ENCODE data around the gene LRIG2. TPM values are rescaled to one million over a fixed set of nuclear protein-coding genes. Genes with fewer than 3 reads are reported as not detected.
A peak's percentile ranks its signal among the peaks of the same experiment; 100 is the strongest.
"Not testable (repeated sequence)": the region's sequence is repeated elsewhere in the genome, so short reads cannot be mapped to it uniquely, and the experiment has no call there.

The LRIG2 gene
- total RNA-seq, 1 donor from 2014 or later: 17.9 TPM

GRCh38 chr1:113074237-113074636 lies 1.2 kb downstream of the LRIG2 start:
- no peaks in the 10 kb centered on the region for H3K9me3 Mint-ChIP-seq
- DNase-seq (ENCODE audit: low read depth, low spot score): no peak

DNA sequence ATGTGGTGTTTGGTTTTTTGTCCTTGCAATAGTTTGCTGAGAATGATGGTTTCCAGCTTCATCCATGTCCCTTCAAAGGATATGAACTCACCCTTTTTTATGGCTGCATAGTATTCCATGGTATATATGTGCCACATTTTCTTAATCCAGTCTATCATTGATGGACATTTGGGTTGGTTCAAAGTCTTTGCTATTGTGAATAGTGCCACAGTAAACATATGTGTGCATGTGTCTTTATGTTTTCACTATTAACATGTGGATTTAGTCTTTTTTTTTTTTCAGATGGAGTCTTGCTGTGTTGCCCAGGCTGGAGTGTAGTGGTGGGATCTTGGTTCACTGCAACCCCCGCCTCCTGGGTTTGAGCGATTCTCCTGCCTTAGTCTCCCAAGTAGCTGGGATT lies 5.0 kb downstream of the LRIG2 start:
- not testable (repeated sequence) for H3K4me3 Mint-ChIP-seq; H3K27ac Mint-ChIP-seq (ENCODE audit: unreplicated experiment); H3K27me3 Mint-ChIP-seq (ENCODE audit: low read depth); H3K9me3 Mint-ChIP-seq; DNase-seq (ENCODE audit: low read depth, low spot score)
- Mint-ChIP-seq H3K36me3 (ENCODE audit: low read depth) (peaks cover 15% of the 10 kb centered on the region), H3K4me1 (peaks cover 21% of the 10 kb centered on the region)

More at GRCh38 chr1:113074237-113074636, 1.2 kb downstream of the LRIG2 start:
- H3K4me3 Mint-ChIP-seq: peak overlapping the region; percentile 95
- H3K27ac Mint-ChIP-seq (ENCODE audit: unreplicated experiment): peak overlapping the region; percentile 97
- TF ChIP-seq, protein P1, sequence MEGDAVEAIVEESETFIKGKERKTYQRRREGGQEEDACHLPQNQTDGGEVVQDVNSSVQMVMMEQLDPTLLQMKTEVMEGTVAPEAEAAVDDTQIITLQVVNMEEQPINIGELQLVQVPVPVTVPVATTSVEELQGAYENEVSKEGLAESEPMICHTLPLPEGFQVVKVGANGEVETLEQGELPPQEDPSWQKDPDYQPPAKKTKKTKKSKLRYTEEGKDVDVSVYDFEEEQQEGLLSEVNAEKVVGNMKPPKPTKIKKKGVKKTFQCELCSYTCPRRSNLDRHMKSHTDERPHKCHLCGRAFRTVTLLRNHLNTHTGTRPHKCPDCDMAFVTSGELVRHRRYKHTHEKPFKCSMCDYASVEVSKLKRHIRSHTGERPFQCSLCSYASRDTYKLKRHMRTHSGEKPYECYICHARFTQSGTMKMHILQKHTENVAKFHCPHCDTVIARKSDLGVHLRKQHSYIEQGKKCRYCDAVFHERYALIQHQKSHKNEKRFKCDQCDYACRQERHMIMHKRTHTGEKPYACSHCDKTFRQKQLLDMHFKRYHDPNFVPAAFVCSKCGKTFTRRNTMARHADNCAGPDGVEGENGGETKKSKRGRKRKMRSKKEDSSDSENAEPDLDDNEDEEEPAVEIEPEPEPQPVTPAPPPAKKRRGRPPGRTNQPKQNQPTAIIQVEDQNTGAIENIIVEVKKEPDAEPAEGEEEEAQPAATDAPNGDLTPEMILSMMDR (conservative IDR thresholded peaks at IDR 0.05): no peak
- H3K4me1 Mint-ChIP-seq: peaks cover 32% of the 10 kb centered on the region
- peaks cover 6% of the 10 kb centered on the region for H3K36me3 Mint-ChIP-seq (ENCODE audit: low read depth)
- no peaks in the 10 kb centered on the region for H3K27me3 Mint-ChIP-seq (ENCODE audit: low read depth)

- TF ChIP-seq, protein P1 (conservative IDR thresholded peaks at IDR 0.05): no peak
- no peak for DNase-seq (ENCODE audit: low read depth, low spot score)
- H3K36me3 Mint-ChIP-seq (ENCODE audit: low read depth): peaks cover 14% of the 10 kb centered on the region
- no peak overlapping the region for H3K27ac Mint-ChIP-seq (ENCODE audit: unreplicated experiment)
- H3K9me3 Mint-ChIP-seq: no peaks in the 10 kb centered on the region
- H3K4me1 Mint-ChIP-seq: peaks cover 4% of the 10 kb centered on the region
- no peaks in the 10 kb centered on the region for H3K27me3 Mint-ChIP-seq (ENCODE audit: low read depth)
- no peak overlapping the region for H3K4me3 Mint-ChIP-seq
Measured at GRCh38 chr1:113086541-113086940, 13.5 kb downstream of the LRIG2 start.

- Mint-ChIP-seq H3K4me1 (peaks cover 4% of the 10 kb centered on the region), H3K36me3 (ENCODE audit: low read depth) (peaks cover 9% of the 10 kb centered on the region), H3K27me3 (ENCODE audit: low read depth) (no peaks in the 10 kb centered on the region), H3K9me3 (no peaks in the 10 kb centered on the region), H3K27ac (ENCODE audit: unreplicated experiment) (no peak overlapping the region), H3K4me3 (no peak overlapping the region)
- TF ChIP-seq, protein P1 (conservative IDR thresholded peaks at IDR 0.05): no peak
- DNase-seq (ENCODE audit: low read depth, low spot score): no peak
Measured at GRCh38 chr1:113088972-113089371, 16.0 kb downstream of the LRIG2 start.

GRCh38 chr1:113090051-113090450 lies 17.1 kb downstream of the LRIG2 start:
- H3K4me3 Mint-ChIP-seq: no peak overlapping the region
- no peak for DNase-seq (ENCODE audit: low read depth, low spot score)
- H3K9me3 Mint-ChIP-seq: no peaks in the 10 kb centered on the region
- peaks cover 12% of the 10 kb centered on the region for H3K36me3 Mint-ChIP-seq (ENCODE audit: low read depth)
- H3K27ac Mint-ChIP-seq (ENCODE audit: unreplicated experiment): no peak overlapping the region
- H3K27me3 Mint-ChIP-seq (ENCODE audit: low read depth): no peaks in the 10 kb centered on the region
- H3K4me1 Mint-ChIP-seq: peaks cover 4% of the 10 kb centered on the region
- TF ChIP-seq, protein P1 (conservative IDR thresholded peaks at IDR 0.05): no peak

DNA sequence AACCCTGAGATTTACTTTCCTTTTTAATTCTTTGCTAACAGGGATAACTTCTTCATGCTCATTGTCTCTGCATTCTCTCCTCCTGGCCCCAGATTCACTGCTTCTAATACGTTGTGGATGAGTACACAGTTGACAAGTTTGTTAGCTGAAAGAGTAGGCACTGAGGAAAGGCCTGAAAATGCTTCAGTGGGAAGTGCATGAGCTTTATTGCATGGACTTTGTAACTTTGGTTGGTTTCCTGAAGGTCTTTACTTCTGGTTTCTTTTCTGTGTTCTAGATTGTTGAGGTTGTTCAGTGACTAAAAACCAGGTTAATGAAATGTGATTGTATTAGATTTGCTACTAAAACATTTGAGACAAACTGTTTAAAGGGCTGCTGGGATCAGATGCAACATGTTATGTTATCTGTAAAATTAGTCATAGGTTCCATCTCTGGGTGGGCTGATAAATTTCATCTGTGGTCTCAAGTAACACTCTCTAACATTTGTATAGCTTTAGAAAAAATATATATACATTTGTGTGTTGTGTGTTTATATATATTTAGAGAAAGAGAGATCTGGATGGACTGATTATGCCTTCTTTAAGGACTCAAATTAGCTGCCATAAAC lies 19.1 kb downstream of the LRIG2 start:
- H3K4me1 Mint-ChIP-seq: no peaks in the 10 kb centered on the region
- no peaks in the 10 kb centered on the region for H3K27me3 Mint-ChIP-seq (ENCODE audit: low read depth)
- H3K36me3 Mint-ChIP-seq (ENCODE audit: low read depth): peaks cover 3% of the 10 kb centered on the region
- H3K4me3 Mint-ChIP-seq: no peak overlapping the region
- TF ChIP-seq, protein P1 (conservative IDR thresholded peaks at IDR 0.05): no peak
- no peak for DNase-seq (ENCODE audit: low read depth, low spot score)
- H3K27ac Mint-ChIP-seq (ENCODE audit: unreplicated experiment): no peak overlapping the region
- H3K9me3 Mint-ChIP-seq: no peaks in the 10 kb centered on the region
